Thyroid gland (tissue), 4 donors: ENCODE measurements around the gene YPEL2. TPM values are rescaled to one million over a fixed set of nuclear protein-coding genes. Genes with fewer than 3 reads are reported as not detected.

Source experiments
- DNase-seq, 2 donors: peaks; one replicate each; pipeline ENCODE4 v3.0.0-alpha.2; 2019
- H3K27ac ChIP-seq, 3 donors: fragments of 200-600 bp; sonication (generic); 1 replicate in 2 of 3; 2 replicates in 1 of 3; pipeline ENCODE4 v1.5.1; 2016 to 2019; ENCODE audit warnings: mild to moderate bottlenecking in 1 of 3, moderate library complexity in 1 of 3
- H3K27me3 ChIP-seq: fragments of 200-600 bp; sonication (generic); one replicate; pipeline ENCODE4 v1.5.1; 2019
- H3K36me3 ChIP-seq, 2 donors: fragments of 200-600 bp; sonication (generic); one replicate each; pipeline ENCODE4 v1.5.1; 2016 to 2019
- H3K4me1 ChIP-seq, 2 donors: fragments of 200-600 bp; sonication (generic); one replicate each; pipeline ENCODE4 v1.5.1; 2017 to 2019
- H3K4me3 ChIP-seq, 3 donors: fragments of 200-600 bp; sonication (generic); replicated peaks in 1 of 3; 1 replicate in 2 of 3; 2 replicates in 1 of 3; pipeline ENCODE4 v1.5.1; 2016; ENCODE audit warnings: mild to moderate bottlenecking in 1 of 3
- H3K9me3 ChIP-seq: fragments of 200-600 bp; sonication (generic); one replicate; pipeline ENCODE4 v1.5.1; 2017
- CTCF ChIP-seq, 6 experiments: fragments of 200-600 bp in 3 of 6; fragments of 450-650 bp in 3 of 6; sonication (generic) in 3 of 6; IDR thresholded peaks; one replicate each; pipeline ENCODE4 v1.5.1; 2016 to 2019; ENCODE audit warnings: antibody characterized with exemption in 6 of 6, mild to moderate bottlenecking in 2 of 6, inconsistent platforms in 1 of 6, moderate library complexity in 1 of 6
- POLR2A ChIP-seq, 2 donors: fragments of 450-650 bp; IDR thresholded peaks; one replicate each; pipeline ENCODE4 v1.6.1; 2017; ENCODE audit warnings: antibody characterized with exemption in 2 of 2, mild to moderate bottlenecking in 2 of 2, moderate library complexity in 1 of 2
- WGBS, 2 donors: methylation state at CpG; one replicate each; pipeline ENCODE4 v1.1.5; 2017; 5-methylcytosine and 5-hydroxymethylcytosine counted together
- intact Hi-C: fragments of 100-400 bp; cut with DNase I; formaldehyde crosslinking; loops from one replicate; pipeline ENCODE4 v1.15.1; 2023
- total RNA-seq, 4 donors: library from RNA; depleted of rRNA; stranded (reverse); fragments of >200 nt; gene quantifications; one replicate each; pipeline ENCODE4 v1.2.3, GENCODE V29; 2016

The YPEL2 gene
- total RNA-seq, 4 donors from 2014 or later: 29.5 to 67.2 (median 39.9) TPM

DNA sequence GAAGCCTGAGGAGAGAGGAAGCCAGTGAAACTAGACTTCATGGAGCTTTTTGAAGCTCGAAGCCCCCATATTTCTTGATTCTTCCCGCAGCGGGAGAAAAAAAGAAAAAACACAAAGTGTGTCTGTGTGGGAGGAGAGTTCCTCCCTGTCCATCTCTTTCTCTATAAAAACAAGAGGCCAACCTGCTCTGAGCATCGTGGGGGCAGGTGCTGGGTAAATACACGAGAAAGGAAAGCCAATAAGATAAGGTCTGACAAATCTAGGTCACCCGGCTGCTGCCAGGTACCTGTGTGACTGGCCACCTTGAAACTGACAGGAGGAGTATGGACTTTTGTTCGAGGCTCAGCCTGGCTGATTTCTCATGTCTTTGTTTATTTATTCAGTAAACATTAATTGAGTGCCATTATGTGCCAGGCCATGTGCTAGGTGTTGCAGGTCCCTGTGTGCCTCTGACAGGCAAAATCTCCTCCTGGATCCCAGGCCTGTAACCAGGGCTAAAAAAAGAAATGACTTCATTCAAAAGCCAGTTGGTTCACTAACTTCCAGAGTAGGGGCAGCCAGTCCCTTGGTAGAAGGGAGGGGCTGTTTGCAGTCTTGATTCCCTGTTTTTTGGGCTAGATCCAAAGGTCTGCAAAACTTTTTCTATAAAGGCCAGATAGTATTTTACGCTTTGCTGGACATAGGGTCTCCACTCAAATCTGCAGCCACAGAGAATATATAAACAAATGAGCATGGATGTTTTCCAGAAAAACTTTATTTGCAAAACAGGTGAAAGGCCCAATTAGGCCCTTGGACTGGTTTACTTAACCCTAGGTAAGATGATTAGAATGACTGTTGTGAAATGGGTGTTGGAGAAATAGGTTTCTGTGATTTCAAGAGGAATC lies 35.6 kb downstream of the YPEL2 start:
- peaks cover 95 to 97% of the 10 kb centered on the region in 2 donors for H3K4me1 ChIP-seq
- no peaks in the 10 kb centered on the region for H3K27me3 ChIP-seq
- 15 to 18% methylated on average over 8 of the region's 8 CpGs for WGBS, 2 donors
- H3K27ac ChIP-seq: peak overlapping the region; percentile 89 to 96 (median 92)
- TF ChIP-seq POLR2A (IDR thresholded peaks at IDR 0.05) (peak in 1 of 2 donors; percentile 10), CTCF (IDR thresholded peaks at IDR 0.05) (no peak)
- peak; percentile 72 to 81 for DNase-seq
- no peak overlapping the region for H3K4me3 ChIP-seq
- H3K9me3 ChIP-seq: no peaks in the 10 kb centered on the region
- H3K36me3 ChIP-seq: no peaks in the 10 kb centered on the region
- intact Hi-C loops: loop anchor here (5.0 kb wide), 1 partner anchor 35 kb away; the partner anchor contains the start of gene YPEL2

- H3K9me3 ChIP-seq: no peaks in the 10 kb centered on the region
- peak overlapping the region; percentile 89 to 96 (median 92) for H3K27ac ChIP-seq
- intact Hi-C loops: loop anchor here (5.0 kb wide), 1 partner anchor 35 kb away; the partner anchor contains the start of gene YPEL2
- peaks cover 95 to 97% of the 10 kb centered on the region in 2 donors for H3K4me1 ChIP-seq
- no peak for DNase-seq
- TF ChIP-seq POLR2A (IDR thresholded peaks at IDR 0.05) (no peak), CTCF (IDR thresholded peaks at IDR 0.05) (no peak)
- no peak overlapping the region for H3K4me3 ChIP-seq
- no peaks in the 10 kb centered on the region for H3K27me3 ChIP-seq
- WGBS, 2 donors: 50 to 72% methylated on average over 1 of the region's 1 CpG
- H3K36me3 ChIP-seq: no peaks in the 10 kb centered on the region
These were observed 36.2 kb downstream of the YPEL2 start for GRCh38 chr17:59367657-59368045.

- Histone ChIP-seq H3K4me1 (peaks cover 95 to 97% of the 10 kb centered on the region in 2 donors), H3K36me3 (no peaks in the 10 kb centered on the region), H3K27ac (peak overlapping the region; percentile 89 to 96 (median 92)), H3K27me3 (no peaks in the 10 kb centered on the region), H3K9me3 (no peaks in the 10 kb centered on the region), H3K4me3 (no peak overlapping the region)
- TF ChIP-seq CTCF (IDR thresholded peaks at IDR 0.05) (no peak), POLR2A (IDR thresholded peaks at IDR 0.05) (no peak)
- no peak for DNase-seq
- intact Hi-C loops: loop anchor here (5.0 kb wide), 1 partner anchor 36 kb away; the partner anchor contains the start of gene YPEL2
- 80 to 84% methylated on average over 7 of the region's 7 CpGs for WGBS, 2 donors
These were observed 36.9 kb downstream of the YPEL2 start for GRCh38 chr17:59368218-59368857.

DNA sequence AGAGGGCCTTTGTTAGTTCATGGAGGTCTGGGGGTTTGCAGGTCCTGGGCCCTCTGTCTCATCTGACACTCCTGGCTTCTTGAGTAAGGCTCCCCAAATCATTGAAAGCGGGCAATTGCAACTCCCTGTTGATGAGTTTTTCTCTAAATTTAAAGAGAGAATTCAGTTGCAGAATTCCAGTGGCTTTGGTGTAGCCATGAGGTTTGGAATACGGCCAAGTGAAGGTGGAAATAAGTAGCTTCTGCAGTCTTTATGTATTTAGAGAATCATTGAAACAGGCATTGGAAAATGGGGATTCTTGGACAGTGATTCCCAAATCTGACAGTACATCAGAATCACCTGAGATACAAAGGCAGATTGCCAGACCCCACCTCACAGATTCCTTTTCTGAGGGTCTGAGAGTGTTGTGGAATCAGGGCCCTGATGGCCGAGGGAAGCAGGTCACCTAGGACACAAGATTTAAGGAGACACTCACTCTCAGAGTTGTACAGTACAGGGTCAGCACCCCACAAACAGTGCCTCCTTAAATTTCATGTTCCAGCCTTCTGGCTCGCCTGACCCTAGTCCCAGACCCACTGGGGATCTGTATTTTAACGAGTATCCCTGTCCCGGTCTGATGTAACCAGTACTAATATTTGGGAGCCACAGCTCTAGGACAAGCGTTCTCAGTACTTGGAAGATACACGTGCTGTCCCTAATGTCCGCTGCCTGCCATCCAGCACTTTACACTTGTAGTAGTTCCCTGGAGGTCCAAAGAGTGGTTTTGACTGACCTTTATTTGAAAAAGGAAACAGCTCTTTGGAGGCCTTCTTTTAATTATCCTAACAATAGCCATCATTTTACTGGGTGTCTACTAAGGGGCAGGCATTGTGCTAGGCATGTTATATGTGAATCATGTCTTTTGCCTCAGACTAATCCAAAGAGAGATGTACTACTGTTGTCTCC lies 37.8 kb downstream of the YPEL2 start:
- intact Hi-C loops: loop anchor here (5.0 kb wide), 1 partner anchor 37 kb away; the partner anchor contains the start of gene YPEL2
- DNase-seq: no peak
- TF ChIP-seq CTCF (IDR thresholded peaks at IDR 0.05) (no peak), POLR2A (IDR thresholded peaks at IDR 0.05) (no peak)
- peak overlapping the region; percentile 89 to 96 (median 92) for H3K27ac ChIP-seq
- H3K27me3 ChIP-seq: no peaks in the 10 kb centered on the region
- no peaks in the 10 kb centered on the region for H3K36me3 ChIP-seq
- WGBS, 2 donors: 59 to 66% methylated on average over 8 to 9 of the region's 9 CpGs
- H3K9me3 ChIP-seq: no peaks in the 10 kb centered on the region
- peaks cover 91 to 97% of the 10 kb centered on the region in 2 donors for H3K4me1 ChIP-seq
- no peak overlapping the region for H3K4me3 ChIP-seq
